ENCODE results near the gene IFT172.

IFT172 gene

GRCh38 chr2:27421660-27422250, 67.8 kb downstream of the IFT172 start:
- no peaks in the 10 kb centered on the region for H3K27me3 ChIP-seq (ENCODE audit: insufficient read depth, low read length)
- H3K9me3 ChIP-seq (ENCODE audit: insufficient read depth, low read depth, low read length), result no peaks in the 10 kb centered on the region
- 86% methylated on average over 2 of the region's 4 CpGs for WGBS
- no peaks in the 10 kb centered on the region for H3K36me3 ChIP-seq (ENCODE audit: insufficient read depth, low read length)
- no peaks in the 10 kb centered on the region for H3K4me1 ChIP-seq (ENCODE audit: insufficient read depth, low read length)
- H3K4me3 ChIP-seq (ENCODE audit: low read length), result no peak overlapping the region
- no peak overlapping the region for H3K27ac ChIP-seq (ENCODE audit: low read depth, low read length)
- H3K9ac ChIP-seq (ENCODE audit: low read depth, low read length), result no peak overlapping the region

- H3K27ac ChIP-seq (ENCODE audit: low read depth, low read length), result no peak overlapping the region
- no peaks in the 10 kb centered on the region for H3K27me3 ChIP-seq (ENCODE audit: insufficient read depth, low read length)
- H3K36me3 ChIP-seq (ENCODE audit: insufficient read depth, low read length), result no peaks in the 10 kb centered on the region
- no peaks in the 10 kb centered on the region for H3K4me1 ChIP-seq (ENCODE audit: insufficient read depth, low read length)
- no peak overlapping the region for H3K9ac ChIP-seq (ENCODE audit: low read depth, low read length)
- no peak overlapping the region for H3K4me3 ChIP-seq (ENCODE audit: low read length)
- H3K9me3 ChIP-seq (ENCODE audit: insufficient read depth, low read depth, low read length), result no peaks in the 10 kb centered on the region
Measured at GRCh38 chr2:27420996-27421395, 68.5 kb downstream of the IFT172 start.

DNA sequence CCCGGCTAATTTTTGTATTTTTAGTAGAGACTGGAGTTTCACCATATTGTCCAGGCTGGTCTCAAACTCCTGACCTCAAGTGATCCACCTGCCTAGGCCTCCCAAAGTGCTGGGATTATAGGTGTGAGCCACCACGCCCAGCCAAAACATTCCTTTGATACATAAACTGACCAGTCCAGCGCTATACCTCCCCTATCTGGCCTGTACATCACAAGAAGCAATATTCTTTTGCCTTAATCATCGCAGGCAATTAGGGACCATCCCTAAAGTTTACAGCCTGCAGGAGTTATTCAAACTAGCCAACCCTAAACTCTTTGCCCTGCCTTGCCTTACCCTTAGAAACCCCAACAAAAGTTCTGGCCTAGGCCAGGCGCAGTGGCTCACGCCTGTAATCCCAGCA, 73.4 kb downstream of the IFT172 start:
- Histone ChIP-seq H3K9me3 (ENCODE audit: insufficient read depth, low read depth, low read length) (no peaks in the 10 kb centered on the region), H3K4me3 (ENCODE audit: low read length) (no peak overlapping the region), H3K27ac (ENCODE audit: low read depth, low read length) (no peak overlapping the region), H3K9ac (ENCODE audit: low read depth, low read length) (no peak overlapping the region), H3K4me1 (ENCODE audit: insufficient read depth, low read length) (no peaks in the 10 kb centered on the region), H3K27me3 (ENCODE audit: insufficient read depth, low read length) (no peaks in the 10 kb centered on the region), H3K36me3 (ENCODE audit: insufficient read depth, low read length) (no peaks in the 10 kb centered on the region)
- 93% methylated on average over 6 of the region's 6 CpGs for WGBS

GRCh38 chr2:27412419-27413152, 77.0 kb downstream of the IFT172 start:
- 92% methylated on average over 7 of the region's 9 CpGs for WGBS
- no peak overlapping the region for H3K27ac ChIP-seq (ENCODE audit: low read depth, low read length)
- no peaks in the 10 kb centered on the region for H3K27me3 ChIP-seq (ENCODE audit: insufficient read depth, low read length)
- peaks cover under 1% of the 10 kb centered on the region for H3K36me3 ChIP-seq (ENCODE audit: insufficient read depth, low read length)
- no peak overlapping the region for H3K4me3 ChIP-seq (ENCODE audit: low read length)
- H3K9me3 ChIP-seq (ENCODE audit: insufficient read depth, low read depth, low read length), result no peaks in the 10 kb centered on the region
- H3K9ac ChIP-seq (ENCODE audit: low read depth, low read length), result no peak overlapping the region
- peaks cover 4% of the 10 kb centered on the region; the same call in 1 of the 2 replicates for H3K4me1 ChIP-seq (ENCODE audit: insufficient read depth, low read length)

GRCh38 chr2:27409321-27410073, 80.0 kb downstream of the IFT172 start, which contains the start of gene PPM1G:
PPM1G (minus strand) TSS chr2:27409591; CDS start chr2:27409422, 169 bp downstream.
- WGBS, result 4% methylated on average over 82 of the region's 82 CpGs
- H3K36me3 ChIP-seq (ENCODE audit: insufficient read depth, low read length), result peaks cover 7% of the 10 kb centered on the region
- H3K9ac ChIP-seq (ENCODE audit: low read depth, low read length), result peak within 1 kb of the TSS; percentile 92
- peak within 1 kb of the TSS; percentile 89 for H3K27ac ChIP-seq (ENCODE audit: low read depth, low read length)
- H3K27me3 ChIP-seq (ENCODE audit: insufficient read depth, low read length), result no peaks in the 10 kb centered on the region
- H3K4me1 ChIP-seq (ENCODE audit: insufficient read depth, low read length), result peaks cover 4% of the 10 kb centered on the region; the same call in 1 of the 2 replicates
- H3K4me3 ChIP-seq (ENCODE audit: low read length), result peak within 1 kb of the TSS; percentile 92
- no peaks in the 10 kb centered on the region for H3K9me3 ChIP-seq (ENCODE audit: insufficient read depth, low read depth, low read length)

GRCh38 chr2:27408601-27409320, 80.8 kb downstream of the IFT172 start:
- H3K4me1 ChIP-seq (ENCODE audit: insufficient read depth, low read length), result peaks cover 4% of the 10 kb centered on the region; the same call in 1 of the 2 replicates
- under 1% methylated on average over 33 of the region's 33 CpGs for WGBS
- peaks cover 11% of the 10 kb centered on the region for H3K36me3 ChIP-seq (ENCODE audit: insufficient read depth, low read length)
- no peaks in the 10 kb centered on the region for H3K9me3 ChIP-seq (ENCODE audit: insufficient read depth, low read depth, low read length)
- H3K27ac ChIP-seq (ENCODE audit: low read depth, low read length), result peak overlapping the region; percentile 89
- peak overlapping the region; percentile 92 for H3K9ac ChIP-seq (ENCODE audit: low read depth, low read length)
- H3K4me3 ChIP-seq (ENCODE audit: low read length), result peak overlapping the region; percentile 92
- H3K27me3 ChIP-seq (ENCODE audit: insufficient read depth, low read length), result no peaks in the 10 kb centered on the region

DNA sequence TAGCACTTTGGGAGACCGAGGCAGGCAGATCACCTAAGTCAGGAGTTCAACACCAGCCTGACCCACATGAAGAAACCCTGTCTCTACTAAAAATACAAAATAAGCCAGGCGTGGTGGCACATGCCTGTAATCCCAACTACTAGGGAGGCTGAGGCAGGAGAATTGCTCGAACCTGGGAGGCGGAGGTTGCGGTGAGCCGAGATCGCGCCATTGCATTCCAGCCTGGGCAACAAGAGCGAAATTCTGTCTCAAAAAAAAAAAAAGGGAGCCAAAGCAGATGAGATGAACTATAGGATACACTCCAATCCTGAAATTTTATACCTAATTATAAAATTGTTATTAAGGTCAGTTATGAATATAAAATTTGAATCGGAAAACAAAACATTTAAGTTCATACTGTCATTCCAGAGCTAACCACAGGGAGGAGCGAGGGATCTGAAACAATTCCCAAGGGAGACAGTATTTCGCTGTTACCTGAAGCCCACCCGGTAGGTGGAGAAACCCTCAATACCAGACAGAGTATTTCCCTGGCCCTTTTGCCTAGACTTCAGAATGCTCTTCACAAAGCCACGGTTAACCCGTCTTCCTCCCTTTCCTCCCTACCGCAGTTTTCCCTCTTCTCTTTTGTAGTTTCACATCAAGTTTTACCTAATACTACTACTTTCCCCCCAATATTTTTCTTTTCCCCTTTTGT, 81.6 kb downstream of the IFT172 start:
- H3K9ac ChIP-seq (ENCODE audit: low read depth, low read length), result peak overlapping the region; percentile 92; the same call in 1 of the 2 replicates
- WGBS, result 46% methylated on average over 12 of the region's 16 CpGs
- H3K4me1 ChIP-seq (ENCODE audit: insufficient read depth, low read length), result peaks cover 4% of the 10 kb centered on the region; the same call in 1 of the 2 replicates
- peak overlapping the region; percentile 92 for H3K4me3 ChIP-seq (ENCODE audit: low read length)
- no peaks in the 10 kb centered on the region for H3K27me3 ChIP-seq (ENCODE audit: insufficient read depth, low read length)
- H3K27ac ChIP-seq (ENCODE audit: low read depth, low read length), result no peak overlapping the region
- no peaks in the 10 kb centered on the region for H3K9me3 ChIP-seq (ENCODE audit: insufficient read depth, low read depth, low read length)
- H3K36me3 ChIP-seq (ENCODE audit: insufficient read depth, low read length), result peaks cover 14% of the 10 kb centered on the region

DNA sequence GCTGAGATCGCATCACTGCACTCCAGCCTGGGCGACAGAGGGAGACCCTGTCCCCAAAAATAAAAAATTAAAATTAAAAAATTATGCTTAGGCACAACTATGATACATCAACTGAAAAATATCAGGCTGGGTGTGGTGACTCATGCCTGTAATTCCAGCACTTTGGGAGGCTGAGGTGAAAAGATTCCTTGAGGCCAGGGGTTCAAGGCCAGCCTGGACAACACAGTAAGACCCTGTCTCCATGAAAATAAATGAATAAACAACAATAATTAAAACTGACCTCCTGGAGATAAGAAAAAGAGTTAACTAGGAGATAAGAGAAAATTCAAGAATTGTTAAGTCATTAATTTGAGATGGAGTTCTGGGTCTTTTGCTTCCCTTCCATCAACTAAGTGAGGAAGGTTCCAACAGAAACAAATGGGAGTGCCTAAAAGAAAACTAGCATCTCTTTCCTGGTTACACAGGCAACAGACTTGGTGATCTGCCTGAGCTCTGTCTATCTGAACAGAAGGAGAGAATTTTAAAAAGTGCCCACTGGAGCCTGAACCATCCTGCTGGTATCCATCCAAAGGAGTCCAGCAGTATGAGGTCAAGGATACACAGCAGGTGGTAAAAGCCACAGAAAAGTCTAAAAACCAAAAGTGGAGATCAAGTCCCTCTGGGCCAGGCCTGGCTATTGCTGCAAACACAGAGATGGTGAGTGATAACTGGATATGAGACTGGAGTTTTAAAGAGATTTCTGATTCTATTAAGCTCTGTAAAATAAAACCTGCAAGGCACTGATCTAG, 89.0 kb downstream of the IFT172 start:
- no peaks in the 10 kb centered on the region for H3K27me3 ChIP-seq (ENCODE audit: insufficient read depth, low read length)
- H3K27ac ChIP-seq (ENCODE audit: low read depth, low read length), result no peak overlapping the region
- H3K4me3 ChIP-seq (ENCODE audit: low read length), result no peak overlapping the region
- H3K9me3 ChIP-seq (ENCODE audit: insufficient read depth, low read depth, low read length), result no peaks in the 10 kb centered on the region
- 100% methylated on average over 1 of the region's 2 CpGs for WGBS
- H3K4me1 ChIP-seq (ENCODE audit: insufficient read depth, low read length), result no peaks in the 10 kb centered on the region
- H3K36me3 ChIP-seq (ENCODE audit: insufficient read depth, low read length), result peaks cover 25% of the 10 kb centered on the region; the same call in 1 of the 2 replicates
- H3K9ac ChIP-seq (ENCODE audit: low read depth, low read length), result no peak overlapping the region

DNA sequence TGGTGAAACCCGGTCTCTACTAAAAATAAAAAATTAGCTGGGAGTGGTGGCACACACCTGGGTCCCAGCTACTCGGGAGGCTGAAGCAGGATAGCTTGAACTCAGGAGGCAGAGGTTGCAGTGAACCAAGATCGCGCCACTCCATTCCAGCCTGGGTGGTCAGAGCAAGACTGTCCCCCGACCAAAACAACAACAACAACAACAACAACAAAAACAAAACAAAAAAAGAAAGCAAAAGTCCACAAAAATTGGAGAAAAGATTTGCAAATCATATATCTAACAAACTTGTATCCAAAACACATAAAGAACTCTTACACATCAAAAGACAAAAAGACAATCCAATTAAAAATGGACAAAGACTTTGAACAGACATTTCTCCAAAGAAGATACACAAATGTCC, 90.6 kb downstream of the IFT172 start:
- no peaks in the 10 kb centered on the region for H3K4me1 ChIP-seq (ENCODE audit: insufficient read depth, low read length)
- H3K36me3 ChIP-seq (ENCODE audit: insufficient read depth, low read length), result peaks cover 19% of the 10 kb centered on the region; the same call in 1 of the 2 replicates
- H3K27me3 ChIP-seq (ENCODE audit: insufficient read depth, low read length), result no peaks in the 10 kb centered on the region
- no peak overlapping the region for H3K9ac ChIP-seq (ENCODE audit: low read depth, low read length)
- H3K27ac ChIP-seq (ENCODE audit: low read depth, low read length), result no peak overlapping the region
- H3K4me3 ChIP-seq (ENCODE audit: low read length), result no peak overlapping the region
- 97% methylated on average over 5 of the region's 5 CpGs for WGBS
- H3K9me3 ChIP-seq (ENCODE audit: insufficient read depth, low read depth, low read length), result no peaks in the 10 kb centered on the region

Data from HUES64 (cell line).